CD4-positive, alpha-beta T cell (primary cell): Measurements from ENCODE around the gene RNF144A. TPM values are rescaled to one million over a fixed set of nuclear protein-coding genes. Genes with fewer than 3 reads are reported as not detected.

Source experiments
- ATAC-seq: fragments of 200-7000 bp; cut with Tn5 transposase; one replicate; pipeline ENCODE4 v1.10.0; 2022; ENCODE audit warnings: mild to moderate bottlenecking; ENCODE audit not compliant: poor library complexity
- CTCF ChIA-PET: fragments of 350-600 bp; sonication (Branson Sonifier 250); formaldehyde crosslinking; loops from one replicate; lab custom pipeline; 2021; ENCODE audit warnings: antibody characterized with exemption, inconsistent platforms; lab: Charles Lee
- POLR2A ChIA-PET: fragments of 350-600 bp; sonication (Branson Sonifier 250); formaldehyde crosslinking; loops from one replicate; lab custom pipeline; 2021; ENCODE audit warnings: antibody characterized with exemption, inconsistent platforms; lab: Charles Lee
- DNase-seq, 14 experiments: peaks; one replicate each; pipeline ENCODE4 v3.0.0-alpha.2; 2013 to 2020; ENCODE audit warnings: mixed read lengths in 2 of 14
- H3K27ac ChIP-seq, 2 donors: one replicate each; pipeline versions ENCODE4 v1.5.1 to v1.7.0; 2013; ENCODE audit warnings: low read length in 2 of 2, low read depth in 1 of 2, mild to moderate bottlenecking in 1 of 2
- H3K27me3 ChIP-seq, 2 experiments: 1 replicate in 1 of 2; 2 replicates in 1 of 2; pipeline versions ENCODE4 v1.6.1 to v1.7.0; 2013; ENCODE audit warnings: low read length in 2 of 2, control low read depth in 1 of 2, mild to moderate bottlenecking in 1 of 2, moderate library complexity in 1 of 2; ENCODE audit not compliant: insufficient read depth in 2 of 2, control insufficient read depth in 1 of 2
- H3K36me3 ChIP-seq: one replicate; pipeline ENCODE4 v1.6.1; 2013; ENCODE audit warnings: low read length, control low read depth; ENCODE audit not compliant: insufficient read depth
- H3K4me1 ChIP-seq: one replicate; pipeline ENCODE4 v1.6.1; 2013; ENCODE audit warnings: low read length, control low read depth; ENCODE audit not compliant: insufficient read depth
- H3K4me3 ChIP-seq: one replicate; pipeline ENCODE4 v1.5.1; 2013; ENCODE audit warnings: mild to moderate bottlenecking, low read length, moderate library complexity
- H3K9me3 ChIP-seq, 2 experiments: 1 replicate in 1 of 2; 2 replicates in 1 of 2; pipeline versions ENCODE4 v1.6.1 to v1.7.0; 2013; ENCODE audit warnings: low read length in 2 of 2, mild to moderate bottlenecking in 2 of 2, control low read depth in 1 of 2, moderate library complexity in 1 of 2; ENCODE audit not compliant: control insufficient read depth in 1 of 2, insufficient read depth in 1 of 2
- H3K27ac Mint-ChIP-seq: one replicate; pipeline ENCODE4 v1.8.0; 2020; ENCODE audit warnings: mixed read lengths
- H3K27me3 Mint-ChIP-seq: one replicate; pipeline ENCODE4 v1.8.0; 2021; ENCODE audit warnings: mixed read lengths
- H3K36me3 Mint-ChIP-seq: one replicate; pipeline ENCODE4 v1.8.0; 2021; ENCODE audit warnings: low read depth, mixed read lengths
- H3K4me1 Mint-ChIP-seq: one replicate; pipeline ENCODE4 v1.8.0; 2021; ENCODE audit warnings: low read depth, mixed read lengths
- H3K4me3 Mint-ChIP-seq: one replicate; pipeline ENCODE4 v1.8.0; 2020; ENCODE audit warnings: mild to moderate bottlenecking, mixed read lengths
- H3K9me3 Mint-ChIP-seq: one replicate; pipeline ENCODE4 v1.8.0; 2020; ENCODE audit warnings: mixed read lengths
- intact Hi-C, 2 experiments: fragments of 100-400 bp; cut with DNase I in 1 of 2; cut with micrococcal nuclease in 1 of 2; formaldehyde crosslinking; loops; one replicate each; pipeline versions ENCODE4 v1.15.1 to v1.9.0; 2023 to 2025; cut with DNase I, micrococcal nuclease
- total RNA-seq, 174 experiments: library from RNA in 2 of 174; stranded (reverse) in 2 of 174; gene quantifications; one replicate each; pipeline ENCODE4 v1.2.3 and lab custom pipeline; 2021 to 2026
- TF ChIP-seq, protein P1 (sequence below): fragments of 200-600 bp; IDR thresholded peaks from one replicate; pipeline ENCODE4 v1.8.0; 2022; ENCODE audit warnings: antibody characterized with exemption, mild to moderate bottlenecking

Gene RNF144A
- total RNA-seq, 2 experiments from 2014 or later = 39.0 to 40.1 TPM

DNA sequence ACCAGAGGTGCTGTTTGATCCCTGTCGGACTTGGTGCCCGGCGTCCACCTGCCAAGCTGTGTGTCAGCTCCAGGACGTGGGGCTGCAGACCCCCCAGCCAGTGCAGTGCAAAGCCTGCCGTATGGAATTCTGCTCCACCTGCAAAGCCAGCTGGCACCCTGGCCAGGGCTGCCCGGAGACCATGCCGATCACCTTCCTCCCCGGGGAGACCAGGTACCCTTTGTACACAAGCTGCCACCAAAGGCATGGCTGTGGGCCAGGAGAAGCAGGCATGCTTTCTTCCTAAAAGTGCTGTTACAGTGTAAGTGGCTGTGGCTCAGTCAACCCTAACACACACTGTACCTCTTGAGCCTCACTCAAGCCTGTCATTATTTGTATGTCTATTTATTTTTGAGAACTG, 103.3 kb downstream of the RNF144A start:
- intact Hi-C loops = no loop called here
- TF ChIP-seq, protein P1, sequence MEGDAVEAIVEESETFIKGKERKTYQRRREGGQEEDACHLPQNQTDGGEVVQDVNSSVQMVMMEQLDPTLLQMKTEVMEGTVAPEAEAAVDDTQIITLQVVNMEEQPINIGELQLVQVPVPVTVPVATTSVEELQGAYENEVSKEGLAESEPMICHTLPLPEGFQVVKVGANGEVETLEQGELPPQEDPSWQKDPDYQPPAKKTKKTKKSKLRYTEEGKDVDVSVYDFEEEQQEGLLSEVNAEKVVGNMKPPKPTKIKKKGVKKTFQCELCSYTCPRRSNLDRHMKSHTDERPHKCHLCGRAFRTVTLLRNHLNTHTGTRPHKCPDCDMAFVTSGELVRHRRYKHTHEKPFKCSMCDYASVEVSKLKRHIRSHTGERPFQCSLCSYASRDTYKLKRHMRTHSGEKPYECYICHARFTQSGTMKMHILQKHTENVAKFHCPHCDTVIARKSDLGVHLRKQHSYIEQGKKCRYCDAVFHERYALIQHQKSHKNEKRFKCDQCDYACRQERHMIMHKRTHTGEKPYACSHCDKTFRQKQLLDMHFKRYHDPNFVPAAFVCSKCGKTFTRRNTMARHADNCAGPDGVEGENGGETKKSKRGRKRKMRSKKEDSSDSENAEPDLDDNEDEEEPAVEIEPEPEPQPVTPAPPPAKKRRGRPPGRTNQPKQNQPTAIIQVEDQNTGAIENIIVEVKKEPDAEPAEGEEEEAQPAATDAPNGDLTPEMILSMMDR = no peak
- no peaks in the 10 kb centered on the region for H3K4me1 ChIP-seq
- peaks cover 4% of the 10 kb centered on the region for H3K4me1 Mint-ChIP-seq
- ChIA-PET CTCF (no interaction called here), POLR2A (no interaction called here)
- H3K9me3 Mint-ChIP-seq = no peaks in the 10 kb centered on the region
- peaks cover 93% of the 10 kb centered on the region for H3K36me3 Mint-ChIP-seq
- H3K27me3 ChIP-seq = no peaks in the 10 kb centered on the region
- H3K9me3 ChIP-seq = no peaks in the 10 kb centered on the region
- H3K27ac Mint-ChIP-seq = no peak overlapping the region
- no peak overlapping the region for H3K27ac ChIP-seq
- no peak overlapping the region for H3K4me3 Mint-ChIP-seq
- H3K4me3 ChIP-seq = no peak overlapping the region
- no peaks in the 10 kb centered on the region for H3K27me3 Mint-ChIP-seq
- H3K36me3 ChIP-seq = peaks cover 68% of the 10 kb centered on the region
- DNase-seq (no peak), ATAC-seq (no peak)

DNA sequence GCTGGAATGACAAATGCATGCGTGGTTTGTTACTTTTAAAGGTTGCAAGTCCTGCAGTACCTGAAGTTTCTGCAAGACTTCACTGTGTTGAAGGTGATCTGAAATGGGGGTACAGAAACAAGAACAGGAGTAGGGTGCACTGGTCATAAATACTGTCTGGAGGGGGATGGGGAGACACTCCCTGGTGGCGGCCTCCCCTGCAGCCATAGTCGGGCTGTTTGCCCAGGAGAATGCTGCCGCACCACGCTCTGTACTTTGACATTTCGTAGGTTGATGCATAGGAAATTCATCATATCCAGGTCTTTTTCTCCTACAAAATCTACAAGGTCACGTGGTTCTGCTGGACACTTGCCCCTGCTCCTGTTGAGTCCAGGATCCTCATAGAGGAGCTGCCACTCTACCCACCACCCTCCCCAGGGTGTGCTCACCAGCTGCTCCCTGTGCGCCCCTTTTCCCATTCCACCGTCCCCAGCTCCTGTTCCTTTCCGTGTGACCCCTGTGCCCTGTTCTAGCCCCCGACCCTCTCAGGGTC, 103.8 kb downstream of the RNF144A start:
- TF ChIP-seq, protein P1 = no peak
- H3K4me1 Mint-ChIP-seq = peaks cover 4% of the 10 kb centered on the region

DNA sequence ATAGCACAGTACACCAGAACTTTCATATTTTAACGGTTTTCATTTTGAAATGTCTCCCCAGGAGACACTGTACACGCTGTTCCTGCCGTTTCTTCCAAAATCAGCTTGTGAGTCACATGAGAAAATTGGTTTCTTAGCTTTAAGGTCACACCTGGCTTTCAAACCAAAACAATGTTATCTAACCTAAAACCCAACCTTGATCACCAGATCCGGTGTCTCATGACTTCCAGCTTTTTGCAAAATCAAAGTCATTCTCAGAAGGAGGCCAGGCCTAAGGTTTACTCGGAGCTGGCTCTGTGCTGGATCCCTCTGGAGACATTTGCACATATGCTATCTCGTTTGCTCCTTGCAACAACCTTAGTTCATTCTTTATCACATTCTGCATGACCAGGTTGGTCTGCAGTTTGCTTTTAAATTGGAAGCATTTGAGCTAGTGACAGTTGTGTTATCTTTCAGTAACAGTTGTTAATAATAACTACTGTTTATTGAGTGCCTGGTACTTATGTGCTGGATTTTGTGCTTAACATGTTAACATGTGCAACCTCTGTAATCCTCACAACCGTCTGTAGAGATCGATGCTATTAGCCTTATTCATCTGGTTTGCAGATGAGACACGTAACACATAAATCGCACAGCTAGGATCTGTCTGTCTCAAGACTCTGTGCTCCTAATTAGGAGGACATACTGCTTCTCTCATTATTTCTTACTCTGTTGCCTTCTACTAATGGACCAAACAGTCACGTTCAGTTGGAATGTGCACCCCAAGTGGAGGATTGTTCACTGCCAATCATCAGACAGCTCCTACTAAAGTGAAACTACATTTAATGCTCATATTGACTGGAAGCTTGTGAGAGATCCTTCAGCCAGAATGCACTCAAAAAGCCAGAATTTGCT, 105.5 kb downstream of the RNF144A start:
- H3K27me3 Mint-ChIP-seq = no peaks in the 10 kb centered on the region
- ChIA-PET CTCF (no interaction called here), POLR2A (no interaction called here)
- intact Hi-C loops = no loop called here
- ATAC-seq (no peak), DNase-seq (no peak)
- peaks cover 4% of the 10 kb centered on the region for H3K4me1 Mint-ChIP-seq
- TF ChIP-seq, protein P1 = no peak
- peaks cover 94% of the 10 kb centered on the region for H3K36me3 Mint-ChIP-seq
- H3K4me3 Mint-ChIP-seq = no peak overlapping the region
- no peaks in the 10 kb centered on the region for H3K4me1 ChIP-seq
- H3K36me3 ChIP-seq = peaks cover 75% of the 10 kb centered on the region
- no peaks in the 10 kb centered on the region for H3K9me3 ChIP-seq
- no peak overlapping the region for H3K27ac ChIP-seq
- peak overlapping the region; percentile 22 for H3K27ac Mint-ChIP-seq
- H3K4me3 ChIP-seq = no peak overlapping the region
- no peaks in the 10 kb centered on the region for H3K9me3 Mint-ChIP-seq
- no peaks in the 10 kb centered on the region for H3K27me3 ChIP-seq

More for the DNA sequence above, 103.8 kb downstream of the RNF144A start:
- POLR2A ChIA-PET = no interaction called here
- CTCF ChIA-PET = no interaction called here
- H3K27me3 Mint-ChIP-seq = no peaks in the 10 kb centered on the region
- H3K4me3 Mint-ChIP-seq = no peak overlapping the region
- no peak for DNase-seq
- no peak overlapping the region for H3K27ac ChIP-seq
- no peaks in the 10 kb centered on the region for H3K4me1 ChIP-seq
- no peak for ATAC-seq
- no peaks in the 10 kb centered on the region for H3K9me3 ChIP-seq
- no peaks in the 10 kb centered on the region for H3K27me3 ChIP-seq
- H3K27ac Mint-ChIP-seq = peak overlapping the region; percentile 31
- H3K36me3 ChIP-seq = peaks cover 67% of the 10 kb centered on the region
- H3K36me3 Mint-ChIP-seq = peaks cover 95% of the 10 kb centered on the region
- no peaks in the 10 kb centered on the region for H3K9me3 Mint-ChIP-seq
- intact Hi-C loops = no loop called here
- no peak overlapping the region for H3K4me3 ChIP-seq
